HG03196 (cell line): Measurements from ENCODE around the gene NTRK2.

Source experiments
- ATAC-seq: cut with Tn5 transposase; IDR thresholded peaks from one replicate; pipeline ENCODE4 v1.9.1; 2021; ENCODE audit not compliant: unreplicated experiment

The NTRK2 gene

DNA sequence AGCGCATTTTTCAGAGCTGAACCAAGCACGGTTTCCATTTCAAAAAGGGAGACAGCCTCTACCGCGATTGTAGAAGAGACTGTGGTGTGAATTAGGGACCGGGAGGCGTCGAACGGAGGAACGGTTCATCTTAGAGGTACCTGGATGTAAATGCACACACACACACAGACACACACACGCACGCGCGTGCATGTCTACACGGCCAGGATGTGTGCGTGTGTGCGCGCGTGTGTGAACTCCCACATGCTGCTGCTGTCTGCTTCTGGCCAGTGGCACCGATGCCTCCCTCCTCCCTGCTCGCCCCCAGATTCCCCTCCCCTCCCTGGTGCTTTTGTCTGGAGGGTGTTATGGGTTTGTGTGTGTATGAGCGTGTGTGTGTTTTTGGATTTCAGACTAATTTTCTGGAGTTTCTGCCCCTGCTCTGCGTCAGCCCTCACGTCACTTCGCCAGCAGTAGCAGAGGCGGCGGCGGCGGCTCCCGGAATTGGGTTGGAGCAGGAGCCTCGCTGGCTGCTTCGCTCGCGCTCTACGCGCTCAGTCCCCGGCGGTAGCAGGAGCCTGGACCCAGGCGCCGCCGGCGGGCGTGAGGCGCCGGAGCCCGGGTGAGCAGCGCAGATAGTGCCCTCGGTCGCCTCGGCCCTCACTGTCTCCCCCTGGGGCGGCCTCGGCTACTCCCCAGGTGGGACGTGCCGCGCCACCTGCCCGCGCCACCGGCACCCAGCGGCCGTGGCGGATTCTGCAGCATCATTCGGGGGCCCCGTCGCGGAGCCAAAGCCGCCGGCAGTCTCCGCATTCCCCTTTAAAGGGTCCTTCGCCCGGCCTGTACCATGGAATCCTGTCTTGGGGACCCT lies at the start of gene NTRK2:
Gene NTRK2, plus strand, starts transcription at position 442 of the 850 bp plus-strand sequence. CDS start 1,020 bp downstream, outside the sequence.
- ATAC-seq: no peak

GRCh38 chr9:84620338-84620737 lies 49.2 kb upstream of the NTRK2 start:
- ATAC-seq: no peak

DNA sequence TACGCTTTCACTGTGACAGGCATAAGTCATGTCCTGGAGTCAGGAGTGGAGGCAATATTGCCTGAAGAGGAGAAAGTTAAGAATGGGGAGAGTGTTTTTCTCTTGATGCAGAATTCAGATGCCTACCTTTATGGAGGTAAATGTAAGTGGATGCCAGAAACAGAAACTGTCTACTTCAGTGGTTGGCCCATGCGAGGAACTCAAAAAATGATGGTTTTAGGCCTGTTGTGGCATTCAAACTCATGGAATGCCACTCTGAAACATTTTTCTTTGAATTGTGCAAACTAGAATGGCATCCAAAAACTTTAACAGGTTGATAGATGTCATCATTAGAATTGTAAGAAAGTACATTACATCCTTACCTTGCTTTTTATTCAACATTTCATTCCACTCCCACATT lies 47.7 kb upstream of the NTRK2 start:
- no peak for ATAC-seq

DNA sequence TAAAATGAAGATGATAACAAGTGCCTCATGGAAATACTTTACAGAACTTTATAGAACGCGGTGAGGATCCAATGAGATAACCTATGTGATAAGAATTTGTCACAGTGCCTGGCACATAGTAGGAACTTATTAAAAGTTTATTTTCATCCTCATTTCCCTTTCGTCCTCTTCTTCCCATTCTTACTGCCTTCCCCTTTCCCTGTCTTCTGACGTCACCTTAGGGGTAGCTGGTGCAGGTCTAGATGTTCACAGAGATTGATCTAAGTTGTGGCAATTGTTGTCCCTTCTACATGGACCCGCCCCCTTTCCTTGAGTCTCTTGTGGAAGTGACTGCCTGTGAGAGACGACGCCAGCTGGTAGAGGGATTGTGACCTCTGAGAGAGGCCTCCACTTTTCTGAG lies 46.5 kb upstream of the NTRK2 start:
- ATAC-seq: no peak

DNA sequence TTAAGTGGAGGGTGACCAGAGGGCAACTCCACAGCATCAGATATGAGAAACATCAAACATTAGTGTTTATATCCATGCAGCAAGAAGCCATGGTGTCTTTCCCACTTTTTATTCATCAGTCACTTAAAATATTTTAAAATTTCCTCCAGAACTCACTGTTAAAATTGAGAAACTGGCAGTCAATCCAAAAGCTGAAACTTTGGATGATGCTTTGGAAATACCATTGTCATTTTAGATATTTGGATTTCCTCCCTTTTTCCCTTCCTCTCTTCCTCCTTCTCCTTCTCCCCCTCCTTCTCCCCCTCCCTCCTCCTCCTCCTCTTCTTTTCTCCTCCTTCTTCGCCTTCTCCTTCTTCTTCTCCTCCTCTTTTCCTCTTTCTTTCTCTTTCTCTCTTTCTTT lies 33.1 kb upstream of the NTRK2 start:
- ATAC-seq: no peak

DNA sequence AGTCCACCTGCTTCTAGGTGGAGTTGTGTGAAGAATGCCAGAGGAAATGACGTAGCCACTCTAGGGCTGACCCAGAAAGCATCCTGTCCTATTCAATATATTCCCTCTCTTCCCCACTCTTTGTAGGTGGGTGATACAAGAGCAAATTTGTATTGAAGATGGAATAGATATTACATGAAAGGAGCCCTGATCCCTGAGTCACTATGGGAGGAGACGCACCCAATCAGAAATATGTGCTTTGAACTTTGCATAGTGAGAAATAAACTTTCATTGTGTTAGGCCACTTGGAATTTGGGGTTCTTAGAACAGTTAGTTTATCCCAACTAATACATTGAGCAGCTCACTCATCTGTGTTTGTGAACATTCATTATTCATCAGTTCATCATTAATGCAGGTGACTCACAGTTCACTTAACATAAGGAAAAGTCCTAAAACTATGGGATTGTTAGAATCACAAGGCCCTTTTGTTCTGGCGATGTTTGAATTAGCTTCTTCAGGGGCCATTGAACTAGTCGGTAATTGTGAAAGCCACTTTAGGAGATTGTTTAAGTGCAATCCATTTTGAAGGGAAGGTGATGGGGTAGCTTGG lies 26.9 kb upstream of the NTRK2 start:
- ATAC-seq: no peak

DNA sequence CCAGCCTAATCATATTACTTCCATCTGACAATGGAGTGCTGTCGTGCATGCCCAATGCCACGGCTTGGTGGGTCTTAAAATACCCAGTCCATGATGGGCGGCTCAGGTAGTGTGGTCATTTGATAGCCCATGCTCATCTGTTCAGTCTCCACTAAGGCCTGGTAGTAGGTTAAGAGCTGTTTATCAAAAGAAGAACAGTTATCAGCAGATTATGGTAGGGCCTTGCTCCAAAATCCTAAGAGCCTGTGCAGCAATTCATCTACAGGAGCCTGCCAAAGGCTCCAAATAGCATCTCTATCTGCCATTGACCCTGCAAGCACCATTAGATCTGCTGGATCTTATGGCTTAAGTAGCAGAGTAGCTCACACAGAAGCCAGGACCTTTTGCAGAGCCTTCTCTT lies 21.8 kb upstream of the NTRK2 start:
- ATAC-seq: no peak

DNA sequence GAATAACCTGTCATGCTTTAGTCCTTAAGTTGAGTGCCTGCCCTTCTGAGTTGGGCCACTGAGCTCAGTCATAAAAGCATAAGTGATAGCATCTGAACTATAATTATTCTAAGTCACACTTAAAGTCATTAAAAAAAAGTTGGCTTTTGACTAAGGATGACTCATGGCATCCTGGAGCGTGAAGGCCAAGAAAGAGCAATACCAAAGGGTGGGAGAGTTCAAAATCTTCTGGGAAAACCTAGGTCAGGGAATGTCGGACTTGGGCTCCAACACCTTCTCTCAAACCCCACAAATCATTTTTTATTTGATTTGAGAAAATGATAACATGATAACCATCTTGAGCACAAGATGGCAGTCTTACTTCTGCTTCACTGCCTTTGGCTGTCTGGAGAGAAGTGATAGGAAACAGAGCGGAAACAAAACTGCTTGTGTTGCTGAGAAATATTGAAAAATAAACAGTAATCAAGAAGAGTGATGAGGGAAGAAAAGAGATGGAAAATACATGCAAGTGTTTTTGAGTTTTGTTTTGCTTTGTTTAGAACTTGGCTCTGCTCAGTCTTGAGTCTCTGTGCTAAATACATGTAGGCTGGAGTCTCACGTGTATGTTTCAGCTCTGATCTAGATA lies 16.9 kb upstream of the NTRK2 start:
- no peak for ATAC-seq

DNA sequence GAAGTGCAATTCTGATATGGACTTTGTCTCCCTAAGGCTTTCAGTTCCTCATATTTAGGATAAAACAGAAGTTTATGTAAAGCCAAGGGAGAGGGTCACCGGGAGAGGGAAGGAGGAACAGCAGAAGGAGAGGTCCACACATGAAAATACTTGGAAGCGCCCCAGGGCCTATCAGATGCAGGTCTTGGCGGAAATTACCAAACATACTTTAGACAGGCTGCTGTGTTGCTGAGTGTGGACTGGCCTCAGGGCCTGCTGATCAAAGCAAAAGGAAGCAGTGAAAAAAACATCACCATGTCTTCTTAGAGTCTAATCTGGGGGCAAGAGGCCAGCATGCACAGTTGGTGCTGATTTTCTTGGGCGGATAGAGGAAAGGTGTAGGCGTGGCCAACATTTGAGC lies 14.1 kb upstream of the NTRK2 start:
- ATAC-seq: no peak

DNA sequence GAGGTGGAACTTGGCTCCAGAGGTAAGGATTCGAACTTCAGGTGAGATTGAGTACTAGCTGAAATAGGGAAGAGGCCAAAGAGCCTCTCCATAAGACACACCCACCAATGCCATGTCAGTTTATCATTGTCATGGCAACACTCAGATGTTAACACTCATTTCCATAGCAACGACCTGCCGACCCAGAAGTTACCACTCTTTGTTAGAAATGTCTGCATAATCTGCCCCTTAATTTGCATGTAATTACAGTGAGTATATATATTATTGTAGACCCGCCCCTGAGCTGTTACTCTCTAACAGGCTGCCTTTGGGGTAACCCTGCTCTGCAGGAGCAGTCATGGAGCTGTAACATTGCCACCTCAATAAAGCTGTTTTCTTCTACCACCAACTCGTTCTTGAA lies 10.2 kb upstream of the NTRK2 start:
- no peak for ATAC-seq

DNA sequence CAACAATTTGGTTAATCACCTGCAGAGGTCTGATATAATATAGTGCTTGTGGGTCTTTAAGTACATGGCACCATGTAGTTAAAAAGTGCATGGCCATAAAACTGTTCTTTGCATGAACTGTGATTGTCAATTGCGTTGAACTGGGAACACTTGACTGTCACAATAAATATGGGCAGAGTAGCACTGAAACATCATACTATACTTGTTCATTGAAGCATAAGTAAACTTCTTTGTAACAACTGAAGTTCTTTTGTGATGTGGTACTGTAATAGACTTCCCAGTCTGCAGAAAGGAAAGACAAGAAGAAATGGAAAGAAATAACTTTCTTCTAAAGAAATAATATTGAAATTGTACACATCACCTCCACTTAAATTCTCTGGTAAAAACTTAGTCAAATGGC lies 9.8 kb upstream of the NTRK2 start:
- ATAC-seq: no peak

DNA sequence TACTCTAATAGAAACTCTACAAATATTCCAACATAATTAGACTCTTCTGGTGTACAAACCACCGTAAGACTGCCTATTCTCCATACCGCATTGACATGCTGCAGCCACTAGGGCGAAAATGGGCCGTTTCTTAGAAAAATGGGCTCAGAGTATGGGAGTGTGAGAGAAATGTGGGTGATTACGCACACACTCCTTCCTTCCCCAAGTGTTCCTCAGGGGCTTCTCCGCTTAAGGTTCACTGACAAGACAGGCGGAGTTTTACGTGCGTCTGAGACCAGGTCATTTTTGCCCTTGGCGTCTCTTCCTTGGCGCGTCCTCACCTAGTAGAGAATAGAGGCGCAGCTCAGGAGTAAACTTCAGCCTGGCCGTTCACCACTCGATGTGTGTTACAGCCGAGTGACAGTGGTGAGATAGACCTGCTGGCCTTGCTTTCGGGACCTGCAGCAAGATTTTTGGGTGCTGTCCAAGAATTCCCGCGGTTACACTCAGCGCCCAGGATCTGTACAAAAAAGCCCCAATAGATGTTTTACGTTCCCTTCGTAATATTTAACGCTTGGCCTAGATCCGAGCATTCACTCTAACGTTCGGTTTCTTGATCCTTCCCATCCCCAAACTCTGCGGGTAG lies 1.8 kb upstream of the NTRK2 start:
- ATAC-seq: peak; percentile 2

DNA sequence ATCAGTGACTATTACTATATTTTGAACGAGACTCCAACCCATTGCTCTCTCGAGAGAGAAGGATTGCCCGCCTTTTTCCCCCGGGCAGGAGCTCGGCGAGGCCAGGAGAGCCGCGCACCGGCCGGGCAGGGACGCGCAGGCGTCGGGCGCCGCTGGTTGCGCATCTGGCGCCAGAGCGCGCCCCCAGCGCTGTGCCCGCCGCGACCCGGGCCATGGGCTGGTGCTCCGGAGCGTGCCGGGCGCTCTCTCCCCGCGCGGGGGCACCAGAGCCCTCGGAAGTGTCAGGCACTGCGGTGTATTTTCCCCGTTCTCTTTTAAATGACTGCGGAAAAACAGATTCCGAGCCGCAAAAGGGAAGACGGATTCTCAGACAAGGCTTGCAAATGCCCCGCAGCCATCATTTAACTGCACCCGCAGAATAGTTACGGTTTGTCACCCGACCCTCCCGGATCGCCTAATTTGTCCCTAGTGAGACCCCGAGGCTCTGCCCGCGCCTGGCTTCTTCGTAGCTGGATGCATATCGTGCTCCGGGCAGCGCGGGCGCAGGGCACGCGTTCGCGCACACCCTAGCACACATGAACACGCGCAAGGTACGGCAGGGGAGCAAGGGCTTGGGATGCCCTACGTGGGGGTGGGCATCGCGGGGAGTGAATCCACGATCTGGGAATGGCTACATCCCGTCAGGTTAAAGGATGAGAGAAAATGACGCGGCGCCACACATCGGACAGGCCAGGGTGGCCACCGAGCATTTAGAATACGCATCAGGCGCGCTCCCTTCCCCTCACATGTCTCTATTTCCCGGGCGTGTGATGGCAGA lies 1.1 kb upstream of the NTRK2 start:
- ATAC-seq: peak; percentile 75

- no peak for ATAC-seq
These were observed 579 bp upstream of the NTRK2 start for GRCh38 chr9:84669013-84669287.

- ATAC-seq: no peak
These were observed 861 bp downstream of the NTRK2 start for GRCh38 chr9:84670138-84671041.

DNA sequence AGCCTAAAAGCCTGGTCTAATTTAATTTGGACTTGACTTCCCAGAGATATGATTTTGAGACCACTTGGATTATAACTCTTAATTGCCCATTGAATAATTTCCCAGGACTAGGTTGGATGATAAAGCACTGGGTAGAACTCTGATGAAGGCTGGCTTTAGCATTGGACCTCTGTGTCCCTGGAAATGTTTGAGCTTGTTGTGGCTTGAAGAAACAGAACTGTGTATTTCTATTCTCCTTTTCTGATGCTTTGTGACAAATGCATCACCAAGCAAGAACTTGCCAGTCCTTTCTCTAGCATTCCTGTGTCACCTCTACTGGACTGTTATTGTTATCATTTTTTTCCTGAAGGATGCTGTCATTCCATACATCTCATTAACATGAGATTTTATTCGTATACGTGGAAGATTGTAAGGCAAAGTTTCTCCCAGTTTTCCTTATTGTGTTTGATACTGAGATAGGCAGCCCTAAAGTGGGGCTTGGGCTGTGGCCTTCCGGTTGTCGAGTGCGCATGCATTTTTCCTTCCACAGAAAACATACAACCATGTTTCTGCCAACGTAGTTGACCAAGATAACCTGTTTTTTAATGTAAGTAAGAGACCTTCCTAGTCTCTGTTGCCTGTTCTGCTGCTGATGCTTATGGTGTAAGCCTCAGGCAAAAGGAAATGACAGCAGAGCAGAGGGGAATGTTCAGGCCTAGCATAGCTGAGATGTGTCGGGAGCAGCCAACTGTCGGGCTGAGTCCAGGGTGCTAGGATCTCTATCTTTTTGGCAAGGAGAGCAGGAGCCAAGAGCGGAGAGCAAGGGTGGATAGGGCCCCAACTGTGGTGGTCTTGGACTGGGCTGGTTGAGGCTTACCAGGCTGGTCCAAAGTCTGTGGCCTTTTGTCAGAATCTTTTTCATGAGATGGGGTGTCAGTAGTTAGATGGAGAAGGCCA lies 2.3 kb downstream of the NTRK2 start:
- no peak for ATAC-seq

- no peak for ATAC-seq
These were observed 4.3 kb downstream of the NTRK2 start for GRCh38 chr9:84673806-84674205.

GRCh38 chr9:84677080-84677479 lies 7.6 kb downstream of the NTRK2 start:
- no peak for ATAC-seq

DNA sequence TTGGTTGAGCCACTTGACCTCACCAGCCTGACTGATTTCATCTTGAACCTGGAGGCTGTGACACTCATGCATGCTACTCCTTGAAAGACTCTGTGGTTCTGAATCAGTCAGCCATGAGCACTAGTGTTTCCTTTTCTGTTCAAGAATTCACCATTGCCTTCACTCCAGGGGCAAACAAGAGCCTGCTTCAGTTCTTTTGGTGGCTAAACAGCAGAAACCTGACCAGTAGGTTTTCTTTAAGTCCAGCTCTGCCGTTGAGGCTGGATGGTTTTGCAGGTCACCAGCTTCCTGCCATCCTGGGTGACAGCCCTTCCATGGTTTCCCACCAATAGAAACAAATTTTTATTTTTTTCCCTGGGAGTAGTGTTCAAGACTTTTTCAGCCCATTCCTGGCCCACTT lies 10.0 kb downstream of the NTRK2 start:
- ATAC-seq: no peak
